ENCODE results near the gene RETREG2.

DNA sequence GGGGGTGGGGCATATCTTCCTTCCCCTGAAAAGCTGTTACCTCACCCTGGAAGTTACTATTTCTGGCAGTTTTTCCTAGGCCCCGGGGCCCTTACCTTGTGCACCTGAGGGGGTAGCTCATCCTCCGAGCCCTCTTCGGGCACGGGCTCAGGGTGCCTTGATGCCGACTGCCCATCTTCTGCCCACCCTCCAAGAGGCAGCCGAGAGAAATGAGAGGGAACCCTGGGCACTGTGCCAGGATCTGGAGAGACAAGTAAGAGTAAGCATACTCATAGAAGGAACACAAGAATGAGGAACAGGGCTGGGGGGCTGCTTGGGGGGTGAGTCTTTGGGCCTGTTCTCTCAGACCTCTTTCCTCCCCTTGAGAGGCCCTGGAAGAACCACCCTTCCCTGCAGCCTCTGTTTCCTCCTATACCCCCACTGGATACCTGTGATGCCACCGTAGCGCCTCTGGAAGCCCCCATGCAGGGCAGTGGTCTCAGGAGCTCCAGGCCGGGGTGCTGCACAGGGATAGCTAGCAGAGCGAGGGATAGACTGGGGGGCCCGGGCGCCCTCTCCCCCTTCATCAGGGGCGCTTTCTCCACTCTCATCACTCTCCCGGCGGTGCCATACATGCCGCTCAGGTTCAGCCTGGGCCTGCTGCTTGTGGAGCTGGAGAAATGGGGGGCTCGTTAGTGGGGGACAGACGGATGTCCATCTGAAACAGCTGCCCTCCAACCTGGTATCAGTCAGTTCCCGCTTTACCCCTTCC lies 42.8 kb downstream of the RETREG2 start:
- TF ChIP-seq, protein P1, sequence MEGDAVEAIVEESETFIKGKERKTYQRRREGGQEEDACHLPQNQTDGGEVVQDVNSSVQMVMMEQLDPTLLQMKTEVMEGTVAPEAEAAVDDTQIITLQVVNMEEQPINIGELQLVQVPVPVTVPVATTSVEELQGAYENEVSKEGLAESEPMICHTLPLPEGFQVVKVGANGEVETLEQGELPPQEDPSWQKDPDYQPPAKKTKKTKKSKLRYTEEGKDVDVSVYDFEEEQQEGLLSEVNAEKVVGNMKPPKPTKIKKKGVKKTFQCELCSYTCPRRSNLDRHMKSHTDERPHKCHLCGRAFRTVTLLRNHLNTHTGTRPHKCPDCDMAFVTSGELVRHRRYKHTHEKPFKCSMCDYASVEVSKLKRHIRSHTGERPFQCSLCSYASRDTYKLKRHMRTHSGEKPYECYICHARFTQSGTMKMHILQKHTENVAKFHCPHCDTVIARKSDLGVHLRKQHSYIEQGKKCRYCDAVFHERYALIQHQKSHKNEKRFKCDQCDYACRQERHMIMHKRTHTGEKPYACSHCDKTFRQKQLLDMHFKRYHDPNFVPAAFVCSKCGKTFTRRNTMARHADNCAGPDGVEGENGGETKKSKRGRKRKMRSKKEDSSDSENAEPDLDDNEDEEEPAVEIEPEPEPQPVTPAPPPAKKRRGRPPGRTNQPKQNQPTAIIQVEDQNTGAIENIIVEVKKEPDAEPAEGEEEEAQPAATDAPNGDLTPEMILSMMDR (IDR thresholded peaks at IDR 0.05 in 2 of 3, conservative IDR thresholded peaks at IDR 0.05 in 1 of 3; ENCODE audit: borderline replicate concordance in 1 of 3, insufficient read depth in 1 of 3, low read depth in 2 of 3, low read length in 2 of 3) = no peak
- TF ChIP-seq EGR1 (IDR thresholded peaks at IDR 0.05; ENCODE audit: low read depth) (no peak), YY1 (IDR thresholded peaks at IDR 0.05; ENCODE audit: extremely low read depth, insufficient replicate concordance, low read depth, low read length) (no peak), CEBPB (IDR thresholded peaks at IDR 0.05; ENCODE audit: low read depth) (no peak), EZH2 (IDR thresholded peaks at IDR 0.05) (no peak), MAX (IDR thresholded peaks at IDR 0.05) (no peak), POLR2AphosphoS5 (IDR thresholded peaks at IDR 0.05; ENCODE audit: low read depth, low read length) (no peak), POLR2A (IDR thresholded peaks at IDR 0.05; ENCODE audit: borderline replicate concordance, extremely low read depth, insufficient read depth, insufficient read length) (no peak), EZH2phosphoT487 (IDR thresholded peaks at IDR 0.05; ENCODE audit: borderline replicate concordance) (no peak), JUND (IDR thresholded peaks at IDR 0.05) (no peak), REST (IDR thresholded peaks at IDR 0.05; ENCODE audit: low read depth) (no peak)

All from HCT116 (cell line).